ENCODE measurements around the gene PPARD. TPM values are rescaled to one million over a fixed set of nuclear protein-coding genes. Genes with fewer than 3 reads are reported as not detected.

Gene PPARD
- total and polyA plus RNA-seq, 2 experiments from 2014 or later = 17.1 to 34.0 TPM

GRCh38 chr6:35376281-35376680, 33.9 kb downstream of the PPARD start:
- H3K4me3 ChIP-seq = no peak overlapping the region
- H3K36me3 ChIP-seq = no peaks in the 10 kb centered on the region
- no peaks in the 10 kb centered on the region for H3K27me3 ChIP-seq
- peaks cover 8% of the 10 kb centered on the region for H3K4me1 ChIP-seq (ENCODE audit: low read depth)
- no peak for DNase-seq (ENCODE audit: low read depth in 1 of 2, low spot score in 1 of 2)
- TF ChIP-seq CTCF (IDR thresholded peaks at IDR 0.05; ENCODE audit: low read depth, low read length) = no peak
- H3K9me3 ChIP-seq (ENCODE audit: low read depth) = no peaks in the 10 kb centered on the region
- no peak overlapping the region for H3K27ac ChIP-seq

GRCh38 chr6:35377002-35377401, 34.6 kb downstream of the PPARD start:
- no peak overlapping the region for H3K27ac ChIP-seq
- no peak for TF ChIP-seq CTCF (IDR thresholded peaks at IDR 0.05; ENCODE audit: low read depth, low read length)
- H3K4me1 ChIP-seq (ENCODE audit: low read depth) = peaks cover 7% of the 10 kb centered on the region
- DNase-seq (ENCODE audit: low read depth in 1 of 2, low spot score in 1 of 2) = peak in 1 of 2 donors; percentile 48
- H3K36me3 ChIP-seq = no peaks in the 10 kb centered on the region
- no peaks in the 10 kb centered on the region for H3K9me3 ChIP-seq (ENCODE audit: low read depth)
- H3K27me3 ChIP-seq = no peaks in the 10 kb centered on the region
- H3K4me3 ChIP-seq = no peak overlapping the region

GRCh38 chr6:35378261-35378660, 35.9 kb downstream of the PPARD start:
- Histone ChIP-seq H3K4me3 (no peak overlapping the region), H3K9me3 (ENCODE audit: low read depth) (no peaks in the 10 kb centered on the region), H3K27me3 (no peaks in the 10 kb centered on the region), H3K27ac (peak overlapping the region; percentile 56), H3K36me3 (no peaks in the 10 kb centered on the region), H3K4me1 (ENCODE audit: low read depth) (peaks cover 7% of the 10 kb centered on the region)
- TF ChIP-seq CTCF (IDR thresholded peaks at IDR 0.05; ENCODE audit: low read depth, low read length) = no peak
- no peak for DNase-seq (ENCODE audit: low read depth in 1 of 2, low spot score in 1 of 2)

GRCh38 chr6:35381132-35381531, 38.8 kb downstream of the PPARD start:
- no peaks in the 10 kb centered on the region for H3K36me3 ChIP-seq
- H3K9me3 ChIP-seq (ENCODE audit: low read depth) = no peaks in the 10 kb centered on the region
- no peak for TF ChIP-seq CTCF (IDR thresholded peaks at IDR 0.05; ENCODE audit: low read depth, low read length)
- H3K4me3 ChIP-seq = no peak overlapping the region
- H3K4me1 ChIP-seq (ENCODE audit: low read depth) = peaks cover 10% of the 10 kb centered on the region
- H3K27ac ChIP-seq = no peak overlapping the region
- no peaks in the 10 kb centered on the region for H3K27me3 ChIP-seq
- DNase-seq (ENCODE audit: low read depth in 1 of 2, low spot score in 1 of 2) = no peak

- Histone ChIP-seq H3K36me3 (no peaks in the 10 kb centered on the region), H3K4me3 (no peak overlapping the region), H3K4me1 (ENCODE audit: low read depth) (peaks cover 10% of the 10 kb centered on the region), H3K27me3 (no peaks in the 10 kb centered on the region), H3K9me3 (ENCODE audit: low read depth) (no peaks in the 10 kb centered on the region), H3K27ac (no peak overlapping the region)
- DNase-seq (ENCODE audit: low read depth in 1 of 2, low spot score in 1 of 2) = no peak
- TF ChIP-seq CTCF (IDR thresholded peaks at IDR 0.05; ENCODE audit: low read depth, low read length) = no peak
Measured at GRCh38 chr6:35382015-35382414, 39.7 kb downstream of the PPARD start.

All from cardiac muscle cell (in vitro differentiated cells and primary cell).